Adipose tissue (tissue), 3 donors: ENCODE measurements around the gene SLC25A30. TPM values are rescaled to one million over a fixed set of nuclear protein-coding genes. Genes with fewer than 3 reads are reported as not detected.
"Not testable (repeated sequence)": the region's sequence is repeated elsewhere in the genome, so short reads cannot be mapped to it uniquely, and the experiment has no call there.

Source experiments
- H3K27ac ChIP-seq: one replicate; pipeline ENCODE4 v1.5.1; 2013; ENCODE audit warnings: low read depth, low read length
- WGBS, 3 donors: extraction: QIAGEN DNeasy Blood & Tissue Kit; methylation state at CpG; one replicate each; pipeline ENCODE4 v1.1.7; 2013; 5-methylcytosine and 5-hydroxymethylcytosine counted together
- polyA plus RNA-seq, 3 donors: library from polyadenylated mRNA; stranded (reverse); fragments of 200-250 nt; gene quantifications; one replicate each; pipeline ENCODE4 v1.2.3, GENCODE V29; 2013
- donor health status: healthy with polysubstance abuse.
- donor health status: Bipolar disorder and iron deficiency.
- donor health status: healthy.

Gene SLC25A30
- polyA plus RNA-seq, 3 donors = 3.3 to 14.1 (median 9.5) TPM

DNA sequence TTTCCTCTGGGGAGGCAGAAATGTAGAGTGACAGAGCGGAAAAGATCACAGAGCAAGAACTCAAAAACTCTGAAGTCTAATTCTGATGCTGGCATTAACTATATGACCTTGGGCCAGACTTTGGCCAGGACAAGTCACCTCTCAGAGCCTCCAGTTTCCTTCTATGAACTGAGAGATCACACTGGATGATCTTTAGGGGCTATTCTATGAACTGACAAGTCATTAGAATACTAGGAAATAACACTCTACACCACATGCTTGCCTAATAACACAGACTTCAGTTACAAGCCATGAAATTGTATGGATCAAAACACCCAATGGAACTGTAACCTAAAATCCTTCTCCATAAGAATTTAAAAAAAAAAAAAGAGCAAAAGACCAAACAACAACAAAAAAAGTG, 16.9 kb downstream of the SLC25A30 start:
- 100% methylated on average over 1 of the region's 1 CpG for WGBS, 3 donors
- H3K27ac ChIP-seq = no peak overlapping the region

GRCh38 chr13:45398877-45399276, 19.3 kb downstream of the SLC25A30 start:
- no peak overlapping the region for H3K27ac ChIP-seq
- 77 to 86% (median 83%) methylated on average over 4 of the region's 4 CpGs for WGBS, 3 donors

- no peak overlapping the region for H3K27ac ChIP-seq
- WGBS, 3 donors = 37 to 67% (median 47%) methylated on average over 9 of the region's 9 CpGs
Measured at GRCh38 chr13:45396533-45397095, 21.6 kb downstream of the SLC25A30 start.

DNA sequence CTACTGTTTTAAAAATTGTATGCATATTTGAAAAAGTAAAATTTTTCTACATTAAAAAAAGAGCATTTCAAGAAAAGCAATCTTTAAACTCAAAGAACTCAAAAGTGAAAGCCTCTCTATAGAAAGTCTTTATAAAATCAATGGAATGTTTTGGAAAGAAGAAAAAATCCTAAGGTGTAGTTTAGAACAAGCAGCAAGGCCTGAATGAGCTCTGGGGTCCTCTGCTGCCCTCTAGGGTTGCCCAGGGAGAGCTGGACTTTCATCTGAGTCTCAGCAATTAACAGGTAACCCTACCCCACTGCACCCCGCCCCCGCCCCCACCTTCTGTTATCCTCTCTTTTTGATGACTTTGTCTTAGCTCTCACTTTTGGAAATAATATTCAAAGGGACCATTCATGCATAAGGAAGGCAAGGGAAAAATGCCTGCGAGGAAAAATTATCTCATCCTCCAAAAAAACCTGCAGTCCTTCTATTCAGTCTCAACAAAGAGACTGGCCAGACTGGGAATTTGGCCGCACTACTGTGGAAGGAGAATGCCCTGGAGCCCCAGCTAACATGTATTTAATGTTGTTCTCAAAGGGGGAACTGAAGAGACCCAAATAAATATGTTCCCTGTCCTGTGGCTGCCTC, 24.1 kb downstream of the SLC25A30 start:
- 29 to 39% (median 32%) methylated on average over 4 of the region's 4 CpGs for WGBS, 3 donors
- no peak overlapping the region for H3K27ac ChIP-seq

GRCh38 chr13:45392811-45393210, 25.4 kb downstream of the SLC25A30 start:
- H3K27ac ChIP-seq = no peak overlapping the region
- WGBS, 3 donors = 60 to 73% (median 66%) methylated on average over 5 of the region's 5 CpGs

GRCh38 chr13:45391926-45392325, 26.2 kb downstream of the SLC25A30 start:
- 91 to 97% (median 93%) methylated on average over 6 of the region's 6 CpGs for WGBS, 3 donors
- no peak overlapping the region for H3K27ac ChIP-seq

GRCh38 chr13:45391128-45391527, 27.0 kb downstream of the SLC25A30 start:
- not testable (repeated sequence) for H3K27ac ChIP-seq
- 91 to 95% (median 93%) methylated on average over 28 to 34 of the region's 37 CpGs for WGBS, 3 donors

DNA sequence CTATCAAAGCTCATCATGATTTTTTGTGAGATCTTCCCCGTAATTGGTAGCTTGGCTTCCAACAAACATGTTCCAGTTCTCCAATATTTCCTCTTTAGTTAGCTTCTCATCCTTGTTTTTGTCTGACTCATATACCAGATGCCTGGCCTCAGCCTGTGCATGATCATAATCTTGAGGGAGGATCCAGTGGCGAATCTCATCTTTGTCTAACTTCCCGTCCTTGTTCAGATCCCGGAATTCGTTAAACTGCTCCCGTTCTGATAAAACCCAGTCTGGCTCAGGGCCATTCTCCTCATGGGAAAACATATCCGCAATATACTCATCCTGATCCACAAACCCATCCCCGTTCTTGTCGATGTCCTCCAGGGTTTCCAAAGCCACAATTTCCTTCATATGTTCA, 27.8 kb downstream of the SLC25A30 start:
- H3K27ac ChIP-seq = not testable (repeated sequence)
- 91 to 94% (median 92%) methylated on average over 6 to 8 of the region's 9 CpGs for WGBS, 3 donors

DNA sequence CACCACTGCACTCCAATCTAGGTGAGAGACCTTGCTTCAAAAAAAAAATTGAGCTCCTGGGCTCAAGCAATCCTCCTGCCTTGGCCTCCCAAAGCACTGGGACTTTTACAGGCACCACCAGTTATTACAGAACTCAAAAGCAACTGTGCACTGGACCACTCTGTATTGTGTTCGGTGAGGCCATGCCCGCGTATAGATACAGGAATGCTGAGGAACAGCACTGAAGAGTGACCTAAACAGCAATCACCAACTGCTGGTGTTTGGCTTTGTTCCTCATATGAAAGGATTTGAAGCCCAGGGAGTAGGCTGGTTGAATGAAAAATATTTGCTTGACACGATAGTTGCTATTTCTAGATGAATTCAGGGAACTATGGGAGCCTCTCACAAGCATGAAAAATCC, 29.5 kb downstream of the SLC25A30 start:
- 95 to 99% (median 95%) methylated on average over 4 of the region's 4 CpGs for WGBS, 3 donors
- H3K27ac ChIP-seq = no peak overlapping the region

DNA sequence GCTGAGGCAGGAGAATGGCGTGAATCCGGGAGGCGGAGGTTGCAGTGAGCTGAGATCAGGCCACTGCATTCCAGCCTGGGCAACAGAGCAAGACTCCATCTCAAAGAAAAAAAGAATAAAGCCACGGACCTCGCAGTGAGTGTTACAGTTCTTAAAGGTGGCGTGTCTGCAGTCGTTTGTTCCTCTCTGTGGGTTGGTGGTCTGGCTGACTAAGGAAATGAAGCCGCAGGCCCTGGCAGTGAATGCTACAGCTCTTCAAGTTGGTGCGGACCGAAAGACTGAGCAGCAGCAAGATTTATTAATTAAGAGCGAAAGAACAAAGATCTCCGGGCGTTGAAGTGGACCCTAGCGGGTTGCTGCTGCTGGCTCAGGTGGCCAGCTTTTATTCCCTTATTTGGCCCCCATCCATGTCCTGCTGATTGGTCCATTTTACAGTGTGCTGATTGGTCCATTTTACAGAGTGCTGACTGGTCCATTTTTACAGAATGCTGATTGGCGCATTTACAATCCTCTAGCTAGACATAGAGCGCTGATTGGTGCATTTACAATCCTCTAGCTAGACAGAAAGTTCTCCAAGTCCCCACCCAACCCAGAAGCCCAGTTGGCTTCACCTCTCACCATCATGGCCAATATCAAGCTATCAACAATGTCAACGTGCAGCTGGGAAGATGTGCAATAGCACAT, 31.1 kb downstream of the SLC25A30 start:
- H3K27ac ChIP-seq = not testable (repeated sequence)
- 68 to 92% (median 76%) methylated on average over 17 of the region's 17 CpGs for WGBS, 3 donors

- no peak overlapping the region for H3K27ac ChIP-seq
- 84 to 89% (median 88%) methylated on average over 5 of the region's 5 CpGs for WGBS, 3 donors
Measured at GRCh38 chr13:45385907-45386553, 32.1 kb downstream of the SLC25A30 start.

DNA sequence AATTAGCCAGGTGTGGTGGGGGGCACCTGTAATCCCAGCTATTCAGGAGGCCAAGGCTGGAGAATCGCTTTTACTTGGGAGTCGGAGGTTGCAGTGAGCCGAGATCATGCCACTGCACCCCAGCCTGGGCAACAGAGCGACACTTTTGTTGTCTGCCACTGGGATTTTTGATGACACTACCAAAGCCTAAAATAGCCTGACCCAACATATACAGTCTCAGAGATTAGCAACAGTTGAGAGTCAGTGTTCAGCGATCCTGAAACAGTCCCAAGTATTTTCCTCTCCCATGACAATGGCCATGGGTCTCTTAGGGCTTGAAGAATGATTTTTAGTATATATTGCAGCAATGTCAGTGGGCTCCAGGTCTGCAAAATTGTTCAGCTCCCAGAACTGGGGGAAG, 32.9 kb downstream of the SLC25A30 start:
- WGBS, 3 donors = 95 to 100% (median 95%) methylated on average over 5 of the region's 5 CpGs
- no peak overlapping the region for H3K27ac ChIP-seq

DNA sequence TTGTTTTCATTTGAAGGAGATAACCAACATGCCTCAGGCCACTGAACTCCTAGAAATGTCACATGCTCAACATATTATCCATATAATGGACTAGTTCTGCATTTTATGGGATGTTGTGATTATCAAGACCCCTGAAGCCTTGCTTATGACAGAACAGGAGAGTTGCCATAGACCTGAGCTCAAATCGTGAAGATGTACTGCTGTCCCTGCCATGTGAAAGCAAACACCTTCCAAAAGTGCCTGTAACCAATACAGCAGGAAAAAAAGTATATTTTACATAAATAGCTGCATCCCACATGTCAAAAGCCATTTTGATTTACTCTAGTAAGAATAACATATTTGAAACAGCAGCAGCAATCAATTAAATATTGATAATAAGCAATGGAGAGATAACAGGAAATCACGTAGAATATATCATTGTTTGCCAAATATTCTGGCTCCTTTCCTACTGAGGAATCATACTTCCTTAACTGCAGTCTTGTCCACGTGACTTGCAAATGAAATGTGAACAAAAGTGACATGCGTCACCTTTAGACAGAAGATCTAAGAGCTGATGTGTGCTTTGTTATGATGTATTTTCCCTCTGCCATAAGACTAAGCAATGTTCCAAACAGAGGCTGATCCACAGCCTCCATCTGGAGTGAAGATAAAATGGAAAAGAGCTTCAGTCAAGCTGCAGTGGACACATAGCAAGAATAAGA, 33.5 kb downstream of the SLC25A30 start:
- 70 to 79% (median 78%) methylated on average over 4 of the region's 4 CpGs for WGBS, 3 donors

GRCh38 chr13:45382739-45383138, 35.4 kb downstream of the SLC25A30 start:
- WGBS, 3 donors = 76 to 94% (median 84%) methylated on average over 2 to 7 of the region's 8 CpGs
- not testable (repeated sequence) for H3K27ac ChIP-seq

More for the DNA sequence above, 33.5 kb downstream of the SLC25A30 start:
- no peak overlapping the region for H3K27ac ChIP-seq

GRCh38 chr13:45381196-45381595, 37.0 kb downstream of the SLC25A30 start:
- 94 to 100% methylated on average over 2 to 10 of the region's 12 CpGs; no CpG with 5 or more reads in 1 of the 3 donors for WGBS, 3 donors
- no peak overlapping the region for H3K27ac ChIP-seq

DNA sequence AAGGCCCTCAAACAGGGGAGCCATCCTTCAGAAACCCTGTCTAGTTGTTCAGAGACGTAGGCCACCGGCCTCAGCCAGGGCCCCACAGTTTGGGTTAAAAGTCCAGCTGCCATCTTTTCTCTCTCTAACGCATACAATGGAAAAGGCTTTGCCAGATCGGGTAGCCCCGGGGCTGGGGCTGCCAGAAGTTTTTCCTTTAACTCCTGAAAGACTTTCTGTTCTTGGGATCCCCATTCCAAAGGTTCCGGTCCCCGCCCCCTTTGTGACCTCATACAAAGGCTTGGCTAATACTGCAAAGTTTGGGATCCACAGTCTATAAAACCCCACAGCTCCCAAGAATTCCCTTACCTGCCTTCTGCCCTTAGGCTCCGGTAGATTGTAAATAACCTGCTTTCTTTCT, 37.5 kb downstream of the SLC25A30 start:
- WGBS, 3 donors = 68 to 98% (median 73%) methylated on average over 3 to 5 of the region's 8 CpGs
- H3K27ac ChIP-seq = not testable (repeated sequence)

DNA sequence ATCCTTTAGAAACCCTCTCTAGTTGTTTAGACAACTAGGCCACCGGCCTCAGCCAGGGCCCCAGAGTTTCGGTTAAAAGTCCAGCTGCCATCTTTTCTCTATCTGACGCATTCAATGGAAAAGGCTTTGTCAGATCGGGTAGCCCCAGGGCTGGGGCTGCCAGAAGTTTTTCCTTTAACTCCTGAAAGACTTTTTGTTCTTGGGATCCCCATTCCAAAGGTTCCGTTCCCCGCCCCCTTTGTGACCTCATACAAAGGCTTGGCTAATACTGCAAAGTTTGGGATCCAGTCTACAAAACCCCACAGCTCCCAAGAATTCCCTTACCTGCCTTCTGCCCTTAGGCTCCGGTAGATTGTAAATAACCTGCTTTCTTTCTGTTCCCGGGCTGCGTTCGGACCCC, 38.7 kb downstream of the SLC25A30 start:
- 91 to 96% (median 93%) methylated on average over 7 of the region's 10 CpGs for WGBS, 3 donors

GRCh38 chr13:45378786-45379185, 39.4 kb downstream of the SLC25A30 start:
- H3K27ac ChIP-seq = not testable (repeated sequence)
- 87 to 93% (median 90%) methylated on average over 8 of the region's 8 CpGs for WGBS, 3 donors

More for the DNA sequence above, 38.7 kb downstream of the SLC25A30 start:
- not testable (repeated sequence) for H3K27ac ChIP-seq

GRCh38 chr13:45377314-45377713, 40.9 kb downstream of the SLC25A30 start:
- 89 to 94% (median 92%) methylated on average over 11 to 12 of the region's 12 CpGs for WGBS, 3 donors
- not testable (repeated sequence) for H3K27ac ChIP-seq
